GM19023 (cell line): Measurements from ENCODE around the gene NDUFV1.

ENCODE experiments used
- ATAC-seq: cut with Tn5 transposase; IDR thresholded peaks from one replicate; pipeline ENCODE4 v1.9.1; 2021; ENCODE audit warnings: mild to moderate bottlenecking, moderate library complexity; ENCODE audit not compliant: unreplicated experiment

The NDUFV1 gene

DNA sequence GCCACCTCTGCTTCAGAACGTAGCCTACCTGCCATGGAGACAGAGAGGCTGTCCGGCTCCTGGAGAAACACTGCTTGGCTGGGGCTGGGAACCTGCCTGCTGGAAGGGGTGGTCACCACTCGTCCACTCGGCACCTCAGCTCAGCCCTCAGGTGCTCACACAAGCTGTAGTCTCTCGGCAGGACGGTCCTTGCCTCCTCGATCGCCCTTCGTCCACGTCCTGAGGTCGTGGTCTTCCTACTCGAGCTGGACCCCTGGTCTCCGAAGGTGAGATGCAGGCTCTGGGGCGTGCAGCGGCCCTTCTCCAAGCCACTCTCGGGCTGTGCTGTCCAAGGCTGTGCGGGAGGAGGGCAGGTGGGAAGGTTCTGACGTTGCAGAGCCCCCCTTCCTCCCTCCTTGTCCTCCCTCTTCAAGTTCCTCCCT is 32.7 kb downstream of the NDUFV1 start, which contains the start of gene TBX10:
TSS of gene TBX10 (minus strand) at position 326 of the 422 bp plus-strand sequence. CDS start at position 35, 291 bp downstream.
- ATAC-seq, result no peak

DNA sequence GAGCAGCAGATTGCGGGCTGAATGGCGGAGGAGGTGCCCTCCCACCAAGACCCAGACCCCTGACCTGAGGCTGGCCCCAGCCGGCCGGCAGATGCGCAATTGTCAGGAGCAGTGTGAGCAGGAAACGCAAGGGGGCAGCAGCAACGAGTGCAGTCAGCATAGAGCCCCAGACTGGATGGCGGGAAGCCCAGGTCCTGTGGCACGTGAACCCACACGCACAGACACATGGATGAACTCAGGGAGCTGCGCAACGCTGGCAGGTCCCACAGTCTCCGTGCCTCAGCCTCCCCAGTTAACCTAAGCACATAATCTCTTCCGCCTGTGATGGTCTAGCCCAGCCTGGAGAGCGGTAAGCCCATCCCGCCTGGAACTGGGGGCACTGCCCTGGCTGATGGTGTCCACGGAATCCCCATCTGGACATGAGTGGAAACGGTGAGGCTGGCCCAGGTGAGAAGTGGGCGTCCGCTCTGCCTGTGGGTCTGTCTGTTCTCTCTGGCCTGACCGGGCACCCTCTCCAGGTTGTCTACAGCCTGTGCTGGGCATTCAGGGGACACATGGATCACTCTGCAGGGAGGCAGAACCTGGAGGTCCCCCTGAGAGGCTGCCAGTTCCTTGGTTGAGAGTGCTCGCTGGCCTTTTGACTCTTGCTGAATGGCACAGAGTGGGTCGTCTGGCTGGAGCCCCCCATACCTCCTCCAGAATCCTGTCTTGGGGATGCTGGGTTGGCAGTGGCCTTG is 33.5 kb downstream of the NDUFV1 start:
- ATAC-seq, result no peak

DNA sequence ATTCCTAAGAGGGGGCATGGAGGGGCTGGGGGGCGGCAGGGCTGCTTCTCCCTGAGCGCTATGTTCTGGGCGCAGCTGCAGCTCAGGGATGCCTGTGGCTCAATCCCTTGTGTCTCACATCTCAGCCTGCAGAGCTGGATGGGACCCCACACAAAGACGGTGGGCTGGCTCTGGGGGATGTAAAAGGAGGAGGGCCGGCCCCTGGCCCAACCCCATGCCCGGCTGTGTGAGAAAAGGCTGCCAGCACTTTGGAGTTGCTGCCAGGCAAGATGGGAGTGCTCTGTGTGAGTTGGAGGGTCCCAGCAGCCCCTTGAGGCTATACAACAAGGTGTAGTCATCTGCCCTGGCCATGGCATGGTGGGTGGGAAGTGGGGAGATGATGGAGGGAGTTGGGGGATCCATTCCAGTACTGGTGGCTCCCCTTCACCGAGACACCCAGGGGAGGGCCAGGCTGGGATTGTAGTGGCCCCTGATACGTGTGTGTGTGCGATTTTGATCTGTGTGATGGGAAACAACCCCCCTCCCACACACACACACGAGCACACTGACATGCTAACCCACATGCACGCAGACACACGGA is 34.1 kb downstream of the NDUFV1 start:
- no peak for ATAC-seq

DNA sequence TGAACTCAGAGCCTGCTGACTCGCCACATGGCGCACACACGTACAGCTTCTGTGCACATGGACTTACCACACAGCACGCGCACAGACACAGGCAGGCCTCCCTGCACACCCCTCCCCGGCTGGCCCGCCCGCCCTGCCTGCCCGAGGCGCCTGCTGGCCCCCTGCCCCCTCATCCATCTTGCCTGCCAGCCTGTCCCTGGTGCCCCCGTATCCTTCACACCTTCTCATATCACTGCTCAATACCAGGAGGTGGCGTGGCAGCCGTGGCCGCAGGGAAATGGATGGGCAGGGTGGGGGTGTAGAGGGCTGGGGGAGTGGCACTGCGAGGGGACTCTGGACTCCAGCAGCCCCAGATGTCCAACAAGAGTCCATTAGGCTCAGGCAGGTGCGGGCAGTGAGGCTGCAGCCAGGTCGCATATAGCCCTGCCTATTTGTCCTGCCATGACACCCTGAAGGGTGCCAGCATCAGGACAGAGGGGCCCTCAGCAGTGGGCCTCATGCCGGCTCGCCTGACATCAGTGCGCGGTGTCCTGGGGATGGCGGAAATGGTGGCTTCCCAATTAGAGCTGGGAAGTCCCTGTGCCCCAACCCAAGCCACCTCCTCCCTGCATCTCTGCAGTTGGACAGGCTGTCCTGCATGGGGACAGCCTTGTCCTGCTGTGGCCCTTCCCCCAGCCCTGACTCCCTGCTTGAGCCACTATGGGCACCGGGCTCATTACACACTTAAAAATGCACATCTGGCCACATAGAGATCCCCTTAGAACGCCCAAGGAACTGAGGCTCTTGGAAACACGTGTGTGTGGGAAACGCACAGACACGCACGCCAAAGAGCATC is 34.8 kb downstream of the NDUFV1 start:
- no peak for ATAC-seq

DNA sequence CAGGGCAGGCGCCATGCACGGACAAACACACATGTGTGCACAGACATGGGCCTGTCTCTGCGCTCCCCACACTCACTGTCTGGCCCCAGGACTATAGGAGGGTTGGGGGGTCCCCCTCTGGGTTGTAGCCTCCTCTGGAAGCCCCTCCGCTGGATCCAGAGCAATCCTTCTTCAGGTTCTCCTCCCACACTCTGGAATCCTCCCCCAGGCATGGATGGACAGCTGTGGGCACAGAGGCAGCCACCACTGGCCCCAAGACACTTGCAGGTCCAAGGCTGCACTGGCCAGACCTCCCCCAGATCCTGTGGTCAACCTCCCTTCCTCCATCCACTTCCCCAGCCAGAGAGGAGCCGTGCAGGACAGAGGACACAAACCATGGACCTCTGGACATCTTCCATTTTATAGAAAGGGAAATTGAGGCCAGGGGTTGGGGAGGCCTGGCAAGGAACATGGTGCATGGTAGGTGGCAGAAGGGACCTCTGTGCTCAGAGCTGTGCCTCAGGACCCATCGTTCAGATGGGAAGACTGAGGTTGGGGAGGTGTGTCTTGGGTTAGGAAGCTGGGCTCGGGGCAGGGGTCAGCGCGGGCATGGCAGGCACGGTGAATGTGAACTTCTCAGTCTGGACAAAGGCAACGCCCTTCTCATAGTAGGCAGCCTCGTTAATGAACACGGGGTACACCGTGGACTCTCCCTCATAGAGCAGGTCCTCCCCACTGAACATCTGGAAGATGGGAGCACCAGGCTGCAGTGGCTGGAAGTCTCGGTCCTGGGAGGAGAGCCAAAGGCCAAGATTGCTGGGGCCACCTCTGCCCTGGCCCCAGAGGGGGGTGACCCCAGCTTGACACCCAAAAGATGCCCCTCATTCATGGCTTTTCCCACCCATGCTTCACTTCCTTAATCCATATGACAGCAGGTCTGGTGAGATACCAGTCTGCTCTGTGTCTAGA is 35.7 kb downstream of the NDUFV1 start:
- no peak for ATAC-seq

DNA sequence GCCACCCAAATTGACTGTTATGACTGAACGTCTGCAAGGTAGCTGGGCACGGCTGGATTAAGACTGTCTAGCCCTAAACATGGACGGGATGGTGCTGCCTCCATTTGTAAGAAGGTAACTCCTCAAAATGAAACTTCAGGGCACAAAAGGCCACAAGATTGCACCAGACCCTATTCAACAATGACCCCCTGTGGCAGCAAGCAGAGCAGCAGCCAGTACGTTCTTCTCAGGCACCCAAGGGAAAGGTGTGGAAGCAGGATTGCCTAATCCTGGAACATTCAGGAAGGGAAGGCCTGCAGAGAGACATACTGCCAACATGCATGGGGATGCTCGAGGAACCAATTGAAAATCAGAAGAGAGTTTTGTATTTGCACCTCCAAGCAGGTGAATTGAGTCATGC is 37.3 kb downstream of the NDUFV1 start:
- ATAC-seq, result no peak

DNA sequence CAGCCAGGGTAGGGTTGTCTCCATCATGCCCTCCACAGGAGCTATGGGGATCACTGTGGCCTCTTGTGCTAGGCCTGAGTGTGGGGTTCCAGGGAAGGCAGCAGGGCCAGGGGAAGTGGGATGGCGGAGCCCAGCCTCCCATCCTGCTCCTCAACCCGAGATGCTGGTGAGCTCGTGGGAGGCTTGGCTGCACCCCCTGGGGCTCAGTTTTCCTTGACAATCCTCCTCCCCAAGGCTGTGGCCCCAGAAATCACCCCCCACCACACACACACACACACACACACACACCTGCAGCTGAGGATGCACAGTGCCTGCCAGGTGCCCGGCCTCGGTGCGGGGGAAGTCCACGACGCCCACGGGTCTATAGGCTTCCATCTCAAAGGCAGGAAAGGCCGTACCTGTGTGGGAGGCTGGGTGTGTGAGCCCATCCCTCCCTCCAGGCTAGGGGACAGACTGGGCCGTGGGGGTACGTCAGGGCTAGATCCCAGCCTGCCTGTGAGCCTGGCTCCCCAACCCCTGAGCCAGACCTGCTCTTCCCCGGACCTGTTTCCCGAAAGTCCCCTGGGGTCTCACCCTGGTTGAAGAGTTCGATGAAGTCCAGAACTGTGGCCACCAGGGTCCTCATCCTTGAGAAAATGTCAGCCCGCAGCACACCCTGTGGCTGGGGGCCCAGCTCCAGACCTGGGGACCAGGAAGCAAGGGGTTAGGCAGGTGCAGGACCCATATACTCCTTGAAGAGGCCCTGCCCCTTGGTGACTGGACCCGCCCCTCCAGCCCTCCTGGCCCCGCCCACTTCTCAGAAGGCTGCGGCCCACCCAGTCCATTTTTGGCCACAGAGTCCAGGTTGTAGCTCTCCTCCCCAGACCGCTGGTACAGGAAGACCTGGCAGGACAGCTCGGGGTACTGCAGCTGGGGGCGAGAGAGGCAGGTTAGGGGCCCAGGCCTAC is 38.0 kb downstream of the NDUFV1 start:
- no peak for ATAC-seq

DNA sequence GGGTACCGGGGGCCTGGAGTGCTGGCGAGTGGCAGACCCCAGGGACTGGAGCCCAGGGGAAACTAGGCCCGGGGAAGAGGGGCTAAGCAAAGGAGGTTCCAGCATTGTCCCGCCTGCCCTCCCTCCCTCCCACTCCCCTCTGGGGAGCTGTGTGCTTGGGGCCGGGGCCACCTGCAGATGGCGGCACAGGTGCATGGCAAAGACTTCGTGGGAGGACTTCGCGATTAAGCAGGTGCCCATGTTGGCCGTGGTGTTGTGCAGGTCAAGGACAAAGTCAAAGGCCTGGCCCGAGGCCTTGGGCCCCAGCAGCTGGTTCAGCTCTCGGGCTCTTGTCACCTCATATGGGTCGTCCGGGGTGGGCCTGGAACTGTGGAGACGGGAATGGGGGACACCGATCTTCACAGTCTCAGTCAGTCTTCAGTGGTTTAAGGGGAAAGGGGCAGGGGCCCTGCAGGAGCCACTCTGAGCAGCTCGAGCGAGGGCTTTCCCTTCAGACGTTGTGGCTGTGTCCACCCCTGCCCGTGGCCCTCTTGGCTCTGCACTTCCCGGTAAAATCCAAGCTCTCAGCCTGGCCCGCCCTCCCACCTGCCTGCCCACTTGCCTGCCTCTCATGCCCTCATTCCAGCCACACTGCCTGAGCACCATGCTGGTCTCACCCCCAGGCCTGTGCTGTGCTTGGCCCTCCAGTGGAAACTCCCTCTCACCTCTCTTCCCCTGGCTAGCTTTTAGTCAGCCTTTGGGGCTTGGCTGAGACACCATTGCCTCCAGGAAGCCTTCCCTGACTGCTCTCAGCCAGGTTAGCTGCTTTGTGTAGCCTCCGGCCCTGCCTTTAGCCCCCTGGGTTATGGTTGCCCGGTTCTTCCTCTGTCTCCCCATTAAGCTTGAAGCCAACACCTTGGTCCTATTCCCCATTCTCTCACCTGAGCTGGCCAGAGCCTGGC is 39.1 kb downstream of the NDUFV1 start:
- ATAC-seq, result no peak

DNA sequence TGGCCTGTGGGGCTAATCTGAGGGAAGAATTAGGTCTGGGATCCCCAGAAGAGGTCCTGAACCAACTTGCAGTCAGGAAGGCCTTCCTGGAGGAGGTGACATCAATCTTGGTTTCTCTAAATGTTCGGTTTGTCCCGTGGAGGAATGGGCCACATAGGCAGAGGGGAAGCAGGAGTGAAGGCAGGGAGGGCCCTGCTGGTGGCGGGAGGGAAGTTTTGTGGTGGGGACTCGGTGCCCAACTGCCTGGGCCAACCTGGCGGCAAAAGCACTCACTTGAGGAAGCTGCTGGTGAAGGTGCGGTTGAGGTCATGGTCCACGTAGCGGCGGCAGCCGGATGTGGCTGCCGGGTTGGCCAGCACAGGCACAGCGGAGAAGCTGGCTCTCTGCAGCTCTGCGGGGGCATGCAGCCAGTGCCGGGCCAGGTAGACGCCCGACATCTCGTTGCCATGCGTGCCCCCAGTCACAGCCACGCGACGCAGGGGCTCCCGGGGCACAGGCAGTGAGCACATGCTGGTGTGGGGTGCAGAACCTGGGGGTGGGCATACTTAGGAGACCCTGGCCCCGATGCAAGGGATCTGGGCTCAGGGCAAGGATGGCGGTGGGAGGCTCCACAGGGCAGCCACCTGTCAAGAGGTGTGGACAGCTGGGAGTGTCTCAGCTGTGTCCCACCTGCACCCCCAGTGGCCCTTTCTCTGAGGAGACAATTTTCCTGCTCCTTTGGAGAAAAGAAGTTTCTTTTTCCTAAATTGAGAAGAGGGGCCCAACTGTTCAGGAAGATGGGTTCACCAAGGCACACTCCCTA is 40.0 kb downstream of the NDUFV1 start:
- ATAC-seq, result no peak

DNA sequence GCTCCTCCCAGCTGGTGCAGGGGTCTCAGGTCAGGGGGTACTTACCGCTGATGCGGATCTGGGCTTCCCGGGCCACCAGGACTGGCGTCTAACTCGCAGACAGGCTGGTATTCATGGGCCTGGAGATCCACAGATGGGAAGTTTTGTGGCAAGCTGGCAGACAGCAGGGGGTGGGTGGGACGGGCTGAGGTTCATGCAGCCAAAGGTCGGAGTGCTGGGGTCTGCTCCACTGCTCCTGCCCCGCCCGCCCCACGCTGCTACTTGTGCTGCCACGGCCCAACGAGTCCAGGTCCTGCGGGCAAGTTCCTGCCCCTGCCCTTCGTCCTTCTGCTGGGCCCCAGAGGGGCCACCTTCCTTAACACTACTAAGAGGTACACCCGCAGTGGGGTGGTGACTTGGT is 40.7 kb downstream of the NDUFV1 start:
- ATAC-seq, result no peak

DNA sequence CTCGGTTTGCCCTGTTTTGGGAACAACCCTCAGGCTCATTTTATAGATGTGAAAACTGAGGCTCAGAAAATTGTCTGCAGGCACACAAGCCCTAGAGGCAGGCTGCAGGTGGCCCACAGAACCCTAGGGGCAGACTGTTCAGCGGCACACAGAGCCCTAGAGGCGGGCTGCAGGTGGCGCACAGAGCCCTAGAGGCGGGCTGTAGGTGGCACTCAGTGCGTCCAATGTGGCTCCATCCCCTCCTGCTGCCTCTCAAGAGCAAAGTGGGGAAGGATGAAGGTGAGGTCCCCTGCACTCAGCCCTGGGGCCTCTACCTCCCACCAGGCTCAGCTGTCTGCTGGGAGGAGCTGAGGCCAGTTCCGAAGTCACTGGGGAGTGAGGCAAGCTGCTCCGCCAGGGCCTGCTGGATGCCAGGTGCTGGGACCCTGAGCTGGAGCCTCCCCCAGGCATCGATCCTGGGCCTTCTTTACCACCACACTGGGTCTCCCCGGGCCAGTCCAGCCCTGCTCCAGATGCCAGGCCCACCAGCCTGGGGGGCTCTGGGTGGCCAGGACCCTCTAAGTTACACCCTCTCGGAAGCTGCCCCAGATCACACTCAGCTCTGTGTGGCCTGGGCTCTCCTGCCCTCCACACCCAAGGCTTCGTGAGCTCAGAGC is 41.5 kb downstream of the NDUFV1 start:
- ATAC-seq, result no peak

DNA sequence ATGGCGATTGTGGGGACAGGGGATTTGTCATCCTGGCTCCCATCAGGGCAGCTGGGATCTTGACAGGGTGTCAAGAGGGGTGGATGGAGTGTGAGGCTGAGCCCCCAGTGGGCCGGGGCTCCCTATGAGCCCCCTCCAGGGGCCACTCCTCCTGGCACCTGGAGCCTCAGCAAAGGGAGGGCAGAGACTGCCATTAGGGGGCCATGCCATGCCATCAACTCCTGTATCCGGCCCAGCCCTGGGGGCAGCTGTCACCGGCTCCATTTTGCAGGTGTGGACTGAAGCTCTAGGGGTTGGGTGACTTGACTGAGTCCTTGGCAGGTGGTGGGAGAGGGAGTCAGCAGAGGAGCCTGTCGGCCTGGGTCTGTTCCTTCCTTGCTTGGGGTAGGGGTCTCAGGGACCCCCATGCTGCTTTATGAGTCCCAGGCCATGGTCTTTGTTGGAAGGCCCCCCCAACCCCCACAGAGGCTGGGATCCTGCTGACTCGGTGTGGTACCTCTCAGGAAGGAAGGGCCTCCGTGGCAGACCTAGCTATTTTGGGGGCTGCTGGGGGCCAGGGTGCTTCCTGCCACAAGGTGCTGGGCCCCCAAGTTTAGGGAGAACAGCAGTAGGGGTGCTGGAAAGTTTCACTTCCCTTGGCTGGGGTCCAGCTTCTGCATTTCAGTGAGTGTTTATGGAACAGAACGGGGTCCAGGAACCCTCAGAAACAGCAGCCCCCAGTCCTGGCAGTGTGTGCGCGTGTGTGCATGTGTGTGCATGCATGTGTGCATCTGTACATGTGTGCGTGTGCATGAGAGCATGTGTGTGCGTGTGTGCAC is 42.3 kb downstream of the NDUFV1 start:
- no peak for ATAC-seq

DNA sequence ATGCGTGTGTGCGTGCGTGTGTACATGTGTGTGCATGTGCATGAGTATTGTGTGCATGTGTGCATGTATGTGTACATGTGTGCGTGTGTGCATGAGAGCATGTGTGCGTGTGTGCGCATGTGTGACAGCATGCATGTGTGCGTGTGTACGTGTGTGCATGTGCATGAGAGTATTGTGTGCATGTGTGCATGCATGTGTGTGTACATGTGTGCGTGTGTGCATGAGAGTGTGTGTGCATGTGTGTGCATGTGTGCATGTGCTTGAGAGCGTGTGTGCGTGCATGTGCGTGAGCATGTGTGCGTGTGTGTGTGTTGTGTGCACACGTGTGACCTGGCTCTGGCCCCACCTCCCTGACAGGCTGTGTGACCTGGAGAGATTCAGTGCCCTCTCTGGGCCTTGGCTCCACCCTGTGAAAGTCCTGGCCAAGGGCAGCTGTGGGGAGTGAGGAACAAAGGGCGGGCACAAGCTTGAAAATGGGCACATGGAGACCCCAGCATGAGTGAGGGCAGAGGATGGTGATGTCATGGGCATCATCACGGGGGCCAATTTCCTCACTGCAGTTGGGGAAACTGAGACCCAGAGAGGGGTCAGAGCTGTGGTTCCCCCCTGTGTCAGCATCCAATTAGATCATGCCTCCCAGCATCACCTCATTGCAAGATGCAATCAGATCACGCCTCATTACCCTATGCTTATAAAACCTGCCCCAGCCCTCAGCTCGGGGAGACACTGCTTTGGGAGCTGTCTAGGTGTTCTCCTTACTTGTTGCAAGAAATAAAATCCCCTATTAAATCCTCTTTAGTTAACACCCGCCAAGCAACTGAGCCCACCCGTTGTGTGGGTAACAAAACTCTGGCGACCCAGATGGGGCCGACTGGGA is 43.1 kb downstream of the NDUFV1 start:
- no peak for ATAC-seq

DNA sequence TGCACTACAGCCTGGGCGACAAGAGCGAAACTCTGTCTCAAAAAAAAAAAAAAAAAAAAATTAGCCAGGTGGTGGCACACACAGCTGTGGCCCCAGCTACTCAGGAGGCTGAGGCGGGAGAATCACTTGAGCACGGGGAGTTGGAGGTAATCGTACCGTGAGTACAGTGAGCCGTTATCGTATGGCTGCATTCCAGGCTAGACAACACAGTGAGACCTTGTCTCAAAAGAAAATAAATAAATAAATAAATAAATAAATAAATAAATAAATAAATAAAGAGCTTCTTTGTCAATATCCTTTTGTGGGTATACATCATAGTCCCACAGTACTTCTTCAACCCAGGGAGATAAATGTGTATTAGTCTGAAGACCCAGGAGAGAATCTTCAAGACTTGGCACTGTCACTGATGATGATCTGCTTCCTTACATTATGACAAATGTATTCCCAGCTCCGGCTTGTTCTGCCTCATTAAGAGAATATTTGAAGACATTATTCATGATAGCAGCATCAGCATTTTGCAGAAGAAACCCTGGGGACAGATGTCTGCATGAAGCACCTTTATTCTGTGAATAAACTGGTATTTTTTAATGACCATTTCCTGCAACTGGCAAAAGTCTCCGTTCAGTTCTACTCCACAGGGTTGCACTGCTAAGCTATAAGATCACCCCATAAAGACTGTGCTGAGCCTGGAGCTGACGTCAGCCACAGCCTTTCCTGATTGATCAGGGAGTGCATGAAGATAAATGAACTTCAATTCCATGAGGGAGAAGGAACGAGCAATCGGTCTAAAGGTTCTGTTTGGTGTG is 45.4 kb downstream of the NDUFV1 start:
- no peak for ATAC-seq
